ENCODE results near the gene OTUD7B. TPM values are rescaled to one million over a fixed set of nuclear protein-coding genes. Genes with fewer than 3 reads are reported as not detected.
A peak's percentile ranks its signal among the peaks of the same experiment; 100 is the strongest.

The OTUD7B gene
- total RNA-seq, 1 experiment from 2014 or later: 17.1 TPM

GRCh38 chr1:149917571-149918144 is 92.9 kb downstream of the OTUD7B start, which contains the start of gene SV2A:
SV2A (minus strand) TSS chr1:149917844; CDS start chr1:149913840, 4,004 bp downstream.
- DNase-seq (ENCODE audit: low read depth): peak; percentile 62

GRCh38 chr1:149916898-149917252 is 93.7 kb downstream of the OTUD7B start:
- no peak for DNase-seq (ENCODE audit: low read depth)

- DNase-seq (ENCODE audit: low read depth): no peak
Measured at GRCh38 chr1:149916193-149916897, 94.2 kb downstream of the OTUD7B start.

GRCh38 chr1:149915429-149916192 is 94.9 kb downstream of the OTUD7B start:
- DNase-seq (ENCODE audit: low read depth): no peak

GRCh38 chr1:149914545-149914944 is 96.0 kb downstream of the OTUD7B start:
- DNase-seq (ENCODE audit: low read depth): no peak

GRCh38 chr1:149906570-149907075 is 103.9 kb downstream of the OTUD7B start:
- DNase-seq (ENCODE audit: low read depth): no peak

- DNase-seq (ENCODE audit: low read depth): no peak
Measured at GRCh38 chr1:149903836-149904491, 106.6 kb downstream of the OTUD7B start.

GRCh38 chr1:149899460-149900284 is 110.9 kb downstream of the OTUD7B start, which contains the start of gene BOLA1:
BOLA1 (plus strand) TSS chr1:149899568; CDS start chr1:149900060, 492 bp downstream.
- peak; percentile 88 for DNase-seq (ENCODE audit: low read depth)

- DNase-seq (ENCODE audit: low read depth): no peak
Measured at GRCh38 chr1:149896575-149896974, 114.0 kb downstream of the OTUD7B start.

- peak; percentile 80 for DNase-seq (ENCODE audit: low read depth)
Measured at GRCh38 chr1:149888999-149889289, 121.6 kb downstream of the OTUD7B start.

GRCh38 chr1:149888247-149888998 is 122.1 kb downstream of the OTUD7B start:
- peak; percentile 94 for DNase-seq (ENCODE audit: low read depth)

Other genes starting within 250 kb of the OTUD7B start
- gene FCGR1A, start 228.0 kb downstream of the OTUD7B start, total RNA-seq (2014; rRNA removed; shearing (Covaris generic)): not detected in 2 replicates
- gene BOLA1, start 111.2 kb downstream of the OTUD7B start, total RNA-seq (2014; rRNA removed; shearing (Covaris generic)): 5.9 and 10.3 TPM in 2 replicates
- gene SV2A, start 92.9 kb downstream of the OTUD7B start, total RNA-seq (2014; rRNA removed; shearing (Covaris generic)): 13.1 and 20.5 TPM in 2 replicates
- gene SF3B4, start 82.9 kb downstream of the OTUD7B start, total RNA-seq (2014; rRNA removed; shearing (Covaris generic)): 37.3 and 54.2 TPM in 2 replicates
- 6.1 and 8.3 TPM in 2 replicates for gene MTMR11, start 73.8 kb downstream of the OTUD7B start, total RNA-seq (2014; rRNA removed; shearing (Covaris generic))
- 57.5 and 78.3 TPM in 2 replicates for gene VPS45, start 57.0 kb upstream of the OTUD7B start, total RNA-seq (2014; rRNA removed; shearing (Covaris generic))
- gene PLEKHO1, start 139.2 kb upstream of the OTUD7B start, total RNA-seq (2014; rRNA removed; shearing (Covaris generic)): 34.9 and 46.8 TPM in 2 replicates
- gene ANP32E, start 225.4 kb upstream of the OTUD7B start, total RNA-seq (2014; rRNA removed; shearing (Covaris generic)): 50.2 and 64.4 TPM in 2 replicates
- not detected in 2 replicates for gene CA14, start 247.0 kb upstream of the OTUD7B start, total RNA-seq (2014; rRNA removed; shearing (Covaris generic))